Ishikawa (cell line): Measurements from ENCODE around the gene MYO5C.

Source experiments
- EP300 ChIP-seq: IDR thresholded peaks from 2 replicates; pipeline ENCODE4 v1.6.1; 2012; ENCODE audit warnings: borderline replicate concordance
- TF ChIP-seq, protein P1 (sequence below): IDR thresholded peaks from 2 replicates; pipeline ENCODE4 v1.6.1; 2012; ENCODE audit warnings: low read depth, mild to moderate bottlenecking
- TF ChIP-seq, protein P2 (sequence below): IDR thresholded peaks from 2 replicates; pipeline ENCODE4 v1.6.1; 2012

DNA sequence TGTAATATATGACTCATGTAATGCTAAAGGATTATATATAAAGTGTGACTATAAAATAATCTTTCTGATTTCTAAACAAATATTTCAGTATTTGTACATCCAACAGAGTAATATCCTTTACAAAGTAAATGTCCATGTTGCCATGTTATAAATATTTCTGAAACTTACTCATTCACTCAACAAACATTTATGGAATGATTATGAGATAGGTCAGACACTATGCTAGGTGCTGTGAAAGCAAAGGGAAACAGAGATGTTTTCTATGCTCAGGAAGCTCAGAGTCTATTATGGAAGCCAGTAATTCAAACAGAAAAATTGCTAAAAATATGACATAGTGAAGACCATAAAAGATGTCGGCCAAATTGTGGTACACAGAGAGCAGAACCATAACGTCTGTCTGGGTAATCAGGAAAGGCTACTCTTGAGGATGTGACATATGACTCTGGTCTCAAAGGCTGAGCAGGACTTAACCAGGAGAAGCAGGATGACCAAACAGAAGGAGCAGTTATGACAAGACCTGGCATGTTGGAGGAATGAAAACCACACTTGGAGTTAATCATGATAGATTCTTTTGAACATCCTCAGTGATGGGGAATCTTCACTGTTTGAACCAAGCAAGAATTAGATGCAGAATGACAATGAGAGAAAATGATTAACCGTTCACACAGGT lies 39.0 kb upstream of the MYO5C start:
- TF ChIP-seq, protein P1, sequence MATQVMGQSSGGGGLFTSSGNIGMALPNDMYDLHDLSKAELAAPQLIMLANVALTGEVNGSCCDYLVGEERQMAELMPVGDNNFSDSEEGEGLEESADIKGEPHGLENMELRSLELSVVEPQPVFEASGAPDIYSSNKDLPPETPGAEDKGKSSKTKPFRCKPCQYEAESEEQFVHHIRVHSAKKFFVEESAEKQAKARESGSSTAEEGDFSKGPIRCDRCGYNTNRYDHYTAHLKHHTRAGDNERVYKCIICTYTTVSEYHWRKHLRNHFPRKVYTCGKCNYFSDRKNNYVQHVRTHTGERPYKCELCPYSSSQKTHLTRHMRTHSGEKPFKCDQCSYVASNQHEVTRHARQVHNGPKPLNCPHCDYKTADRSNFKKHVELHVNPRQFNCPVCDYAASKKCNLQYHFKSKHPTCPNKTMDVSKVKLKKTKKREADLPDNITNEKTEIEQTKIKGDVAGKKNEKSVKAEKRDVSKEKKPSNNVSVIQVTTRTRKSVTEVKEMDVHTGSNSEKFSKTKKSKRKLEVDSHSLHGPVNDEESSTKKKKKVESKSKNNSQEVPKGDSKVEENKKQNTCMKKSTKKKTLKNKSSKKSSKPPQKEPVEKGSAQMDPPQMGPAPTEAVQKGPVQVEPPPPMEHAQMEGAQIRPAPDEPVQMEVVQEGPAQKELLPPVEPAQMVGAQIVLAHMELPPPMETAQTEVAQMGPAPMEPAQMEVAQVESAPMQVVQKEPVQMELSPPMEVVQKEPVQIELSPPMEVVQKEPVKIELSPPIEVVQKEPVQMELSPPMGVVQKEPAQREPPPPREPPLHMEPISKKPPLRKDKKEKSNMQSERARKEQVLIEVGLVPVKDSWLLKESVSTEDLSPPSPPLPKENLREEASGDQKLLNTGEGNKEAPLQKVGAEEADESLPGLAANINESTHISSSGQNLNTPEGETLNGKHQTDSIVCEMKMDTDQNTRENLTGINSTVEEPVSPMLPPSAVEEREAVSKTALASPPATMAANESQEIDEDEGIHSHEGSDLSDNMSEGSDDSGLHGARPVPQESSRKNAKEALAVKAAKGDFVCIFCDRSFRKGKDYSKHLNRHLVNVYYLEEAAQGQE = no peak
- TF ChIP-seq, protein P2, sequence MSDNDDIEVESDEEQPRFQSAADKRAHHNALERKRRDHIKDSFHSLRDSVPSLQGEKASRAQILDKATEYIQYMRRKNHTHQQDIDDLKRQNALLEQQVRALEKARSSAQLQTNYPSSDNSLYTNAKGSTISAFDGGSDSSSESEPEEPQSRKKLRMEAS = no peak
- TF ChIP-seq EP300 = no peak
